Measurements from ENCODE around the gene NSD2.
"Not testable (repeated sequence)": the region's sequence is repeated elsewhere in the genome, so short reads cannot be mapped to it uniquely, and the experiment has no call there.

The NSD2 gene

DNA sequence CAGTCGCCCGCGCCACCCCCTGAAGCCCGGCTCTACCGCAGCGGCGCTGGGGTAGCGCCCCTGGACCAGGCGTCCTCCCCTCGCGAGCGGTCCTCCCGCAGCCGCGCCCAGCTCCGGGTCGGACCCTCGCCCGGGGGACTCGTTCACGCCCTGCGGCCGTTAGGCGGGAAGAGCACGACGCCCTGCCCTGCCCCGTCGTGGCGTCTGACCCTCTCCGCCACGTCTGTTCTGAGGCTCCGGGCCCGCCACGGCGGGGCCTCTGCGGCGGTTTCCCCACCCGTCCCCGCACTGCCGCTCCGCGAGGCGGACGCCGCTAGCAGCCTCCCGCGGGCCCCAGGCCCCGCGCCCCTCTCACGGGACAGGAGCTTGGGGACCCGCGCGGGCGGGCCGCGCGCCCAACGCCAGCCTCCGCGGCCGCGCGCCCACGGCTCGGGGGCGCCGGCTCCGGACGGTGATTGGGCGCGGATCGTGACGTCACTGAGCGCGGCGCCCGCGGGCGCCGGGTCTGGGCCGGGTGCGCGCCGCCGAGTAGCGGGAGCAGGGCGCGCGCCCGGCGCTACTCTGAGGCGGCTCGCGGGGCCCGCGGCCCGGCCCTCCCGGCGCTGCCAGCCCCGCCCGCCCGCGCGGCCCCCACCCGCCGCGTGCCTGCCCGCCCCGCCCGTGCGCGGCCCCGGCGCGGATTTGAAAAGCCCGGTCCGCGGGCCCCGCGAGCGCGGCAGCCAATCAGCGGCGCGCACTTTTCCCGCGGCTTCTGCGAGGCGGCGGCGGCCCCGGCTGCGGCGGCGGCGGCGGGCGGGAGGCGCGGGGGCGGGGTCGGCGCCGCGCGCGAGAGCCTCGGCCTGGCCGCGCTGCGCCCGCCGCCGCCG is at the start of gene NSD2:
NSD2 (plus strand) TSS at position 816 of the 866 bp plus-strand sequence. CDS start 29,262 bp downstream, outside the sequence.
- DNase-seq = peak; percentile 92

DNA sequence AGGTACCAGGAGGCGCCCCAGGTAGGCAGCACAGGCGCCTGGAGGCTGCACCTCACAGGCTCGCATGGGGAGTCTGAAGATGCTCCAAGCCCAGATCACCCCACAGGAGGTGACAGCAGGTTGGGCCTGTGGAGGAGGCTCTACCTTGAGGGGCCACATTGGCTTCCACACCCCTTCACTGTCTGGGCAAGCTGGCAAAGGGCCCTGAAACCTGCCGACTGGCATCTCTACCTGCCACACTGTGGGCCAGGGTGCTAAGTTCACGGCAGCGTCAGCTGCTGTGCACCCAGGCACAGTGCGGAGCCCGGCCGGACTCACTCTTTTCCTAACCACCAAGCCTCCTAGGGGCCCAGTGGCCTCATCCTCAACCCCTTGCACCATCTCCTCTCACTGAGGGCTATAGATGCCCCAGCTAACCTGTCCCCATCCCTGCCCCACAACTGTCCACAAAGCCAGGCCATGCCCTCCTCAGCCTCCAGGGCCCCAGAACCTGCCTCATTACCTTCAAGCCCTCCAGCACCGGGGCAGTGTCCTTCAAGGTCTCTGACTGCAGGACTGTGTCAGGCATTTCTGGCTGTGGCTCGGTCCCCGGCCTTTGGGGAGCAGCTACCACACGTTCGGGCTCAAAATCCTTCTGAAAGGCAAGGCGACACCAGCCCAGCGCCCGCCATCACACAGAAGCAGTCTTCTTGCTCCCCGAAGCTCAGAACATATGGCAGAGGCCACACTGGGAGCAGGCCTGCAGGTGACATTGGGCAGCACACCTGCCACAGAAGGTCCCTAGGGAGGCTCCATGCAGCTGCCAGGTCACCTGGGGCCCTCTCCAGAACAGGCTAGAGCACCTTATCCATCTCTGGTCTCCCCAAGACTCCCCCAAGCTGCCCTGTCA is 49.3 kb upstream of the NSD2 start:
- no peak for DNase-seq

DNA sequence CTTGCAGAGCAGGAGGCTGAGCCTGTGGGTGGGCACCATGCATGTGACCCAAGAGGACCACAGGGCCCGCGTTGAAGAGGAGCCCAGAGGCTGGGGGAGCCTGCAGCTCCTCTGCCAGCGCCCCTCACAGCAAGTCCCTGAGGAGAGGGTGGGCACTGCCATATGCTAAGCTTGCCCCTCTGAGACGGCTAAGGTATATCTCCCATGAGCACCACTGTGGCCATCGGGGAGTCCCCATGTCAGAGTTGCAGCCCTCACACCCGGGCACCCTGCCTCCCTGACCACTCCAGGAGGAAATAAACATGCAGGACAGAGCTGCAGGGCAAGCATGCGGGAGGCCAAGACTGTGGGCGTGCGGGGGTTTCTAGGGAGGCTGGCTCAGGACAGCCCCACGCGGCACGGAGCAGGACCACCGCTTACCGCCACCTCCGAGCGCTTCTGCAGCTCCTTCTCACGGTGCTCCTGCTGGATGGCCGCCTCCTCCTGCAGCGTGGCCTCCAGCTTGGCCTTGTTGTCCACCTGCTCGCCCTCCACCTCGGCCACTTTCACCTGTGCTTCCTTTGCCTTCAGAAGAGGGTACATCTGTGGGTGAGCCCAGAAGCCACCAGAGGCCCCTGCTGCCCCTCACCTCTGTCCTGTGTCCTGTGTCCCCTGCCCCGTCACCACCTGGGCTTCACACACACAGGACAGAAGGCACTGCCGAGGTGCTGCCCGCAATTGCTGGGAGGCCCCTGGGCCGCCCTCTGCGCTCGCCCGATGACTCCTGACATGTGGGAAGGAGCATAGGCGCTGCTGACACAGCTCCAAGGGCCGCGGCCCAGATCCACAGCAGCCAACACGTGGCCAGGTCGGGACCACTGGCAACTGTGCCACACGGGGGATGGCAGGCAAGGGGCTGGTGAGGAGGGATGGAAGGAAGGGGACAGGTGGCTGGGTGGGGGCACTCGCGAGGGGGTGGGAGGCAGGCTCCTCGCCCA is 48.3 kb upstream of the NSD2 start:
- no peak for DNase-seq

DNA sequence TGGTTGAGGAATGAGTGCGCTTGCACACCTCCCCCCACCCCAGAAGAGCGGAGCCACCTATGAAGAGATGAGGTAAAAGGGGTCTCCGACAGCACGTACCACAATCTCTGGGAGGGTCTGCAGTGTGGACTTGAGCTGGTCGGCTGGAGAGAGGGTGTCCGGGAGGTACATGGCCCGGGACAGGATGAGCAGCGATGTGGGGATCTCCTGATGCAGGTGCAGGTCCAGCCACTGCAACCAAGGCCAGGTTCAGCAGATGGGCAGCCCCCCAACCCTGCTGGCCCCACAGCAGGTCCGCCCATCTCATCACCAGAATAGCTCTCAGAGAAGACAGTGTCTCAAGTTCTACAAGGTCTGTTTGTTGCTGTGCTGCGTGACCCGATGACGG is 47.7 kb upstream of the NSD2 start:
- no peak for DNase-seq

DNA sequence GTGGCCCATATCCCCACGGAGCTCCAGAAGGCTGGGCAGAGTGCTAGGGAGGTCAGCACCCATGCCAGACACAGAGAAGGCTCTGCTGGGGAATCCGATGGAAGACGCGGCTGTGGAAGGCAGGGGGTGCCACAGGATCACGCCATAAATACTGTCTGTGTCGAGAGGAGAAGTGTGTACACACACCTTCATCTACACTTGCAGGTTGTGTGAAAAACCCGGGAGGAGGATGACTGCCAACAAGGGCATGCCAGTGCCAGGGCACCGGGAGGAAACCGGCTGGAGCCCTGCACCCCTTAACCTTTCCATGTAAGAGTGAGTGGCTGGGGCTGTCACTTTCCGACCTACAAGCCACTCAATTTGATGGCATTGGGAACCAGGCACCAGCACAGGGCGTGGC is 46.4 kb upstream of the NSD2 start:
- no peak for DNase-seq

DNA sequence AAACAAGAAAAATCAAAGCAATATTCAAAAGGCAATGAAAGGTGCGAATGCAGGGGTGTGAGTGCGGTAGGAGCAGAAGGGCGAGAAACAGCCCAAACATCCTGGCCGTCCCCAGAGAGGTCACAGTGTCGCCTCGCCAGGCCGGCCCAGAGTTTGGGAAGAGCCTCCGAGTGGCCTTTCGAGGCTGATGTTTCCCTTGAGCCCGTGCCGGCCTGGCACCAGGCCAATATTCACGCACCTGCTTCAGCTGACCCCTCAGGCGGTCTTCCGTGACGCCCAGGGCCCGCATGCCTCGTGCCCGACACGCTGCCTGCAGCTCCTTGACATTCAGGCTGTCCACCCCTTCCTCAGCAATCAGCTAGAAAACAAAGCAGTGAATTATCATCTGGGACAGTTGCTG is 45.9 kb upstream of the NSD2 start:
- DNase-seq = no peak

DNA sequence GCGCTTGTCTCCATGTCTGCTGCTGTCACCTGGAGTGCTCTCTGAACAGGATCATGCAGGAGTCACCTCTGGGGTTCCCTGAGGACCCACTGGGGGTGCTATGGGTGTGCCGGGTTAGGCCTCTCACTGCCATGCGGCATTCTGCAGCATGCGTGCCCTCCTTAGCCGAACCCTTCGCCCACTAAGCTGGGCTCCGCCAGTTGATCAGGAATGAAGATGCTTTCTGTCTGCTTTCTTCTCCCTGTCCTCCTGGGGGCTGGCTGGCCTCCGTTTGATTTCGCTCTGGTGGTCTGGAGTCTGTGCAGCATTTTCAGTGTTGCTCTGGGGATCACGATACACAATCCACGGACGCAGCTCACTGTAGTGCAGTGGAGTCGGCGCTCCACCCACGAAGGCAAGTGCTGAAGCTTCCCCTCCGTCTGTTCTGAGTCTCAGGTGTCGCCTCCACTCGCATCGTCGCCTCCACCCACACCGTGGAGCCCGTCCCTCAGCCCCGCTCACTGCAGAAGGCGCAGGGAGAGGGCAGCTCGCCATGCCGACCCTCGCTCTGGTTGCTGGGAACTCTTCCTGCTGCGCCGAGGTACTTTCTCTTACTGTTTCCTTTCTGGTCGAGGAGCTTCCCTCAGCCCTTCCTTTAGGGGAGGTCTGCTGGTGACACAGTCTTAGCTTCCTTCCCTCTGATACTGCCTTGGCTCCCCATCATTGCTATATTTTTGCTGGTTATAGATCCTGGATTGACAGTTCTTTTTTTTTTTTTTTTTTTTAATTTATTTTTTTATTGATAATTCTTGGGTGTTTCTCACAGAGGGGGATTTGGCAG is 44.5 kb upstream of the NSD2 start:
- DNase-seq = no peak

DNA sequence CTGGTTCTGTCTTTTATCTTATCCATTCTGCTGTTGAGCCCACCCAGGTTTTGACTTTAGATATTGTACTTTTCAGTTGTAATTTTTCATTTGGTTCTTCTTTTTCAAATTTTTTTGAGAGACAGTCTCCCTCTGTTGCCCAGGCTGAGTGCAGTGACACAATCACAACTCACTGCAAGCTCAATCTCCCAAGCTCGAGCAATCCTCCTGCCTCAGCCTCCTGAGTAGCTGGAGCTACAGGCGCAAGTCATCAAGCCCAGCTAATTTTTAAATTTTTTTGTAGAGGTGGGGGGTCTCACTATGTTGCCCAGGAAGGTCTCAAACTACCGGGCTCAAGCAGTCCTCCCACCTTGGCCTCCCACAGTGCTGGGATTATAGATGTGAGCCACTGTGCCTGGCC is 41.0 kb upstream of the NSD2 start:
- DNase-seq = no peak

DNA sequence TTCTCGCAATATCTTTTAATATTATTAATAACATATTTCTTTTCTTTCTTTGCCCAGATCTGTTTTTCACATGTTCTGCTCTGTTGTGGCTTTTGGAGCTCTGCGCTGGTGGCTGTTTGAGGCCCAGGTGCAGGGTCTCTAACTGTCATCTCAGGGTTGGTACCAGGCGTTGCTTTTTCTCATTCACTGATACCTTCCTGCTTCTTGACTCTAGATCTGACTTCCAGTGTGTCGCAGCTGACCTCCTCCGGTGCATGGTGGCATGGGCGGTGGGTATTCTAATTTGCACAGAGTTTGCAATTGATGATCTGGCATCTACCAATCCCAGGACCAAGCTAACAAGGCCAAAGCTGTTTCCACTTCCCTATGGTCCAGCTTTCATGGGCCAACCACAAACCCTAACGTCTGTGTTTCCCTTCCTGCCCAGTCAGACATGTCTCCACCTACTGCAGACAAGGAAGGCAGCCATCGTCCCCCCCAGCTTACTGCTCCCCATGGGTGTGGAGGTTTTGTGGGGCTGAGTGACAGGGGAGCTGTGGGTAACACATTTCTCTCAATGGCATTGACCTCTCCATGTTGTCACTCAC is 40.5 kb upstream of the NSD2 start:
- DNase-seq = no peak

DNA sequence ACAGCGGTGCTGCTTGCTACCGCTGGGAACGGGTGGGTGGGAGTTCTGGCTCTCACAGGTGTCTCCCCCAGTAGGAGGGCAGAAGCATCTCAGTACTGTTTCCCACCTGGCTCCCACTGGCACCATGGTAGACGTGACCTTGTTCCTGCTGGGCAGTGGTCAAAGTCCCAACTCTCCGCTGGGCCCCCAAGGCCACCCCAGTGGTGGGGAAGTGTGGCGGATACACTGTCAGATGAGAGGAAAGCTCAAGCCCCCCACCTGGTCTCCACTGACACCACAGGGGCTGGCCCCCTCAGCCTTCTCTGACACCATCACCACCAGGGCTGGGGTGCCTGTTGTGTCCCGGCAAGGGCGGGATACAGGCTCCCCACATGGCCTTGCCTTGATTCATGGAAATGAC is 39.9 kb upstream of the NSD2 start:
- no peak for DNase-seq

DNA sequence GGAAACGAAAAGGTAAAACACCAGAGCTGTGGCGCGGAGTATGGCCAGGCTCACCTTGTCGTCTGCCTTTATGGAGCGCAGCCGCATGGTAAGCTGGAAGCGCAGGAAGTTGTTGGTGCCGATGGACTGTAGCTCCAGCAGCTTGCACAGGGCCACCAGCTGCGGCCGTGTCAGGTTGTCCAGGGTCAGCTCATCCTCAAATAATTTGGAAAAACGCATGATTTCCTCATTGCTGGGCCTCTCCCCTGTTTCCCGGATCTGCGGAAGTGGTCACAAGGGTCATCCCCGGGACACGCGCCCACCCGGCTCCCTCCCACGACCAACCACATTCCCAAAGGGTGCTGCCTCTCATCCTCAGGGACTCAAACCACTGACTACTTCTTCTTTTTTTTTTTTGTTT is 38.5 kb upstream of the NSD2 start:
- no peak for DNase-seq

DNA sequence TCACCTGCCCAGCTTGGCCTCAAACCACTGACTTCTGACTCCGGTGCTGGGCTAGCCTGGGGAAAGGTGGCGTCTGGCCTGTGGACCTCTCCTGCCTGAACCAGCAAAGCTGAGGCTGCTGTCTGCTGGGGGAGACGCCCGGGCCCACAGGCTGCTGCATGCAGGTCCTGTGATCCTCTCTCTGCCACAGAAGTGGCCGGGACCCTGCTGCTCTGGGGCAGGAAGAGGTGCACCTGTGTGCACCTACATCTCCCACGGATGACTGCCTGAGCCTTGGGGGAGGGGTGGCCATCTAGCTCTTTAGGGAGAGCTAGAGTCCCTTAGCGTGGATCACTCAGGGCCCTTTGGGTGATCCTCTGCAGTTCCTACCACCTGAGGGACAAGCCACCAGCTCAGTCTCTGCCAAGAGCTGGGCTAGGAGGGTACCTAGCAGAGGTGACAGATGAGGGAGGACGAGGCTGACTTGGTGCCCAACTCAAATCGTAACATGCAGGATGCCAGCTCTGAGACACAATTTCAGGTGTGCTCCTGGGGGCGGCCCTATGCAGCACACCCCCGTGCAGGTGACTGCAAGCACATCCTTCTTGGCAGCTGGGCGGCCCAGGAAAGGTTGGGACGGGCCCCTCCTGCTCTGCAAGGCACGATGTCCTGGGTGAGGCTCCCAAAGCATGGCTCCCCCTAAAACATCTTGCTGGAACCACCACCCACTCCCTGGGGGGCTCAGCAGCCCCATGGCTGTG is 37.7 kb upstream of the NSD2 start:
- no peak for DNase-seq

DNA sequence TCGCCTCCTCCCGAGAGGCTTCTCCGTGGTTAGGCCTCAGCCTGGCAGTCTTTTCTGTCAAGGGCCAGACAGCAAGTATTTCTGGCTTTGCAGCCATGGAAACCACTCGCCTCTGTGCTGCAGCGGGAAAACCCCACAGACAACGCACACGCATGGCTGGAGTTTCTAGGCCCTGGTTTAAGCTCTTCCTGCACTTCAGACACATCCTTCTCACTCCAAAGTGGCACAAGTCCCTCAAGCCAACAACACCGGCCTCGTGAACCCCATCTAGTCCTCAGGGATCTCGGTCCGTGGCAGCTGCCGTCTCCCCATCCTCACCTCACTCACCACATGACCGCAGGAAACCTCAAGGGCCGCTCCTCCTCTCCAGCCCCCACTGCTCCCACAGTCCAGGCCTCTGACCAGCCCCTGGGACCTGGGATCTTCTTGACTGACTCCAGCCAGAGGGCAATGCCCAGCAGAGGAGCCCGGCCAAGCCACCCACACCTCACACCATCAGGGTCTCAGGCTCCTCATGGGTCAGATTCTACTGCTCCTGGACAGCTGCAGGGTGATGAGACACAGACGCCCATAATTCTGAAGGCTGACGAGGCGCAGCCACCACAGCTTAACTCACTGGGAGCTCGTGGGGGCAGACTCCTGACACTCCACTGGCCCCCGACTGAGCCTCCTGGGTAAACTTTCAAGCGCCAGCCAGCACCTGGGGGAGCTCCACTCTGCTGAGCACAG is 37.0 kb upstream of the NSD2 start:
- DNase-seq = no peak

DNA sequence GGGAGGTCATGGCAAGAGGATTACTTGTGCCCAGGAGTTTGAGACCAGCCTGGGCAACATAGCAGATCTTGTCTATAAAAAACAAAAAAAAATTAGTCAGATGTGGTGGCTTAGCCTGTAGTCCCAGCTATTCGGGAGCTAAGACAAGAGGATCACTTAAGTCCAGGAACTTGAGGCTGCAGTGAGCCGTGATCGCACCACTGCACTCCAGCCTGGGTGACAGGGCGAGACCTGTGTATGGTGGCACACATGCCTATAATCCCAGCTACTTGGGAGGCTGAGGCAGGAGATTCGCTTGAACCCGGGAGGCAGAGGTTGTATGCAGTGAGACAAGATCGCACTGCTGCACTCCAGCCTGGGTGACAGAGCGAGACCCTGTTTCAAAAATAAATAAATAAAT is 35.4 kb upstream of the NSD2 start:
- DNase-seq = not testable (repeated sequence)

DNA sequence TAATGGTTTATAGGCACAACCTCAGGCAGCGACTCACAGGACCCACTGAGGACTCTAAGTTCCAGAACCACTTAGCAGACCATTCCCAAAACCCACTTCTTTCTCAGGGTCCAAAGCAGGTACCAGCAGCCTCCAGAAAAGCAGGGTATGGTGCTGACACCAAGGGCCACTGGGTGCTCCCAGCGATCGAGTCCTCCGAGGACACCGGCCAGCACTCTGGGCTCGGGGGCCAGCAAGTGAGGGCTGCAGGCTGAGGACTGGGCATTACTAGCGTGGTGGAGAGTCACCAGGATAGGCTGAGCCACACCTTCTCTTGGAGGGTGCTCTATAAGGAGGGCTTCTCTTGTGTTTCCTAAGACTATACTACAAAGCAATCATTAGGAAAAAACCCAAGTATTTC is 34.5 kb upstream of the NSD2 start:
- DNase-seq = no peak

DNA sequence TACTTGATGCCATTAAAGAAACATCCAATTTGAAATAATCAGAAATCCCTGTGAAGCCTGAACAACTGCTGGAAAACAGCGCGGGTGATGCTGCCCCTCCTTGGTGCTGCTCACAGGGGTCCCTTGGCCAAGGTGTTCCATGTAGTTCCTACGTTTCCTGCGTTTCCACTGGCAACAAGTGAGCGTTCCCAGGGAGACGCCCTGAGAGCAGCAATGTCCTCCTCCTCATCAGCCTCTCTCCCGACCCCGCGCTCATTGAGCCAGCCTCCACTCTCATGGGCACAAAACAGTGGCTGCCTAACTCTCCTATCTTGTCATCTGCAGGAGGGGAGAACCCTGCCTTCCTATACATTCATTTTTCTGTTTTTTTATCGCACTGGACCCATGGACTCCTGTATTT is 34.1 kb upstream of the NSD2 start:
- DNase-seq = no peak

DNA sequence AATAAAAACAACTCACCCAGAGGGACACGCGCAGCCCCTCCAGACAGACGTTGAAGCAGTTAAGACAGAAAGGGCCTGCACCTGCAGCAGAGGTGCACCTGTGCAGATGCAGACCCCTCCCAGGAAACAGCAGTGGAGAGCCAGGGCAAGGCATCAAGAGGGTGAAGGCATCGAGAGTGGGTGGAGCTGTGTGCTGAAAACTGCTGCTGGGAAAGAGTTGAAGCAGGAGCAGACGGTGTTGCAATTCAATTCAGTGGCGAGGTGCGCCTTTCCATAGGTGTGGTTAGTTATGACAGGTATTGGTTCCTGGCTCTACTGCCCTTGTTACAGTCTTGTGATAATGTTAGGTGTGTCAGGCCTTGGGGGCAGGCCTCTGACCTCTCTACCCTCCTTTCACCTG is 31.9 kb upstream of the NSD2 start:
- DNase-seq = no peak

DNA sequence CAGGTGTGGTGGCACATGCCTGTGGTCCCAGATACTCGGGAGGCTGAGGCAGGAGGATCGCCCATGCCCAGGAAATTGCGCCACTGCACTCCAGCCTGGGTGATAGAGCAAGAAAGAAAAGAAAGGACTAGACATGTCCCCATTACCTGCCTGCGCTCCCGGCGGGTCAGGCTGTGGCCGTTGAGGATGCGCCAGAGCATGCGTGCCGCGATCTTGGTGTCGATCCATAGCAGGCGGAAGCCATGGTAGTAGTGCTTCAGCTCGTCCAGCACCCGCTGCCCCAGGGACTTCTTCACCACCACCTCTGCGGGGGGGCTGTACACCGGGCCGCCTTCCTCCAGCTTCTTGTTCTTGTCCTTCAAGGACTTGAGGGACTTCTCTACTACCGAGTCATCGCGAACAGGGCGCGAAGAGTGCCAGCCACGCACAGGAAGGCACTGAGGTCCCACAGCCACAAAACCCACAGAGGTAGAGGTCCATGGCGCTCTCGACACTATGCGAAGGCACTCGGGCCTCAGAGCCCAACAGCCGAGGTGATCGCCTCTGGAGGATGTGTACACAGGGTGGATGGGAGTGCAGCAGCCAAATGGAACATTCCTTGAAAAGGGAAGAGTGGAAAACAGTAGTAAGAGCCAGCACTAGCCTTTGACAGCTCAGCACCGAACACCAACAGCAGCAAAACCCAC is 29.8 kb upstream of the NSD2 start:
- DNase-seq = no peak

DNA sequence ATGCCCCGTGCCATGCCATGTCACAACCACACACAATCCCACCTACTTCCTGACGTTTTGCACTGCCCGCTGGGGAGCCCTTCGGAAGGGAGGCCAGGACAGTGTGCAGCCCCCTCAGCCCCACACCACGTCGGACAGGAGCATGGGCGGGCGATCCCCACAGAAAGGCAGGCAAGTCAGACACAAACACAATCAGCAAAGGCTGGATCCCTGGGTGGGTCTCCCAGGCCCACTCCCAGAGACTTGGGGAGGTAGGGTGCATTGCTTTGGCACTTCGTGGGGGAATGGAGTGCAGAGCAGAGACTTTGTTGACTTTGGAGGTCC is 29.3 kb upstream of the NSD2 start:
- no peak for DNase-seq
